ENCODE data around the gene STUB1.

GRCh38 chr16:709566-710499 is 29.6 kb downstream of the STUB1 start:
- TF ChIP-seq POLR2A (IDR thresholded peaks at IDR 0.05) (no peak), CTCF (IDR thresholded peaks at IDR 0.05) (no peak)
